HFFc6 (cell line): ENCODE measurements around the gene SPRY4. TPM values are rescaled to one million over a fixed set of nuclear protein-coding genes. Genes with fewer than 3 reads are reported as not detected.
"Not testable (repeated sequence)": the region's sequence is repeated elsewhere in the genome, so short reads cannot be mapped to it uniquely, and the experiment has no call there.

Experiments
- DNase-seq: peaks from one replicate; pipeline ENCODE4 v3.0.0-alpha.2; 2018
- H3K27ac Mint-ChIP-seq: 2 replicates; pipeline ENCODE4 v1.8.0; 2020; ENCODE audit warnings: mild to moderate bottlenecking, mixed read lengths
- H3K27me3 Mint-ChIP-seq: 2 replicates; pipeline ENCODE4 v1.8.0; 2021; ENCODE audit warnings: mild to moderate bottlenecking, moderate library complexity, mixed read lengths; ENCODE audit not compliant: insufficient read depth
- H3K36me3 Mint-ChIP-seq: 2 replicates; pipeline ENCODE4 v1.8.0; 2021; ENCODE audit warnings: low read depth, mixed read lengths
- H3K4me1 Mint-ChIP-seq: 2 replicates; pipeline ENCODE4 v1.8.0; 2020; ENCODE audit warnings: low read depth, mixed read lengths
- H3K4me3 Mint-ChIP-seq: 2 replicates; pipeline ENCODE4 v1.8.0; 2020; ENCODE audit warnings: mild to moderate bottlenecking, moderate library complexity, mixed read lengths
- H3K9me3 Mint-ChIP-seq: 2 replicates; pipeline ENCODE4 v1.8.0; 2020; ENCODE audit warnings: mild to moderate bottlenecking, mixed read lengths
- CTCF ChIP-seq: fragments of 200-600 bp; sonication (generic); IDR thresholded peaks from 2 replicates; pipeline ENCODE4 v1.5.0; 2021; ENCODE audit warnings: antibody characterized with exemption, mild to moderate bottlenecking
- long read RNA-seq: library from polyadenylated mRNA; unstranded; transcript quantifications from one replicate; pipeline ENCODE4 v2.0.0, GENCODE V29; 2019
- total RNA-seq, 6 experiments: library from RNA; stranded (reverse); fragmentation: NEBNext Ultra II Directional; extraction: Animal tissue kit (Norgen Biotek cat#: 25700); gene quantifications; 2 replicates in 1 of 6; 3 replicates in 5 of 6; pipeline ENCODE4 v1.2.3, GENCODE V29; 2021

Gene SPRY4
- 10 to 100 TPM; 26.1 to 28.9 (median 27.8) TPM for total RNA-seq
- long read RNA-seq, full-length matches to known transcripts = 5 of 6 reads
- long read RNA-seq, partial matches to known transcripts = 0 of 6 reads
- long read RNA-seq, other reads (novel, unspliced or antisense) = 1 of 6 reads

- Mint-ChIP-seq H3K4me3 (peak within 1 kb of the TSS; percentile 96), H3K4me1 (peaks cover 65% of the 10 kb centered on the region), H3K9me3 (no peaks in the 10 kb centered on the region)
Measured at GRCh38 chr5:142324871-142325724, at the start of gene SPRY4. Gene SPRY4, minus strand, starts transcription at chr5:142325021. Its CDS starts 9,913 bp downstream, at chr5:142315108.

GRCh38 chr5:142368529-142368928 lies 43.7 kb upstream of the SPRY4 start:
- Mint-ChIP-seq H3K4me1 (peaks cover 18% of the 10 kb centered on the region), H3K36me3 (peaks cover 5% of the 10 kb centered on the region), H3K27ac (no peak overlapping the region), H3K4me3 (no peak overlapping the region), H3K9me3 (no peaks in the 10 kb centered on the region), H3K27me3 (no peaks in the 10 kb centered on the region; the same call in 1 of the 2 replicates)
- DNase-seq = no peak
- TF ChIP-seq CTCF = no peak

More at GRCh38 chr5:142324871-142325724, at the start of gene SPRY4:
- peak; percentile 98 for DNase-seq
- TF ChIP-seq CTCF = peak; percentile 42; the same call in 1 of the 2 replicates
- H3K36me3 Mint-ChIP-seq = peaks cover 27% of the 10 kb centered on the region
- H3K27ac Mint-ChIP-seq = peak within 1 kb of the TSS; percentile 96
- H3K27me3 Mint-ChIP-seq = peaks cover 2% of the 10 kb centered on the region

- no peaks in the 10 kb centered on the region; the same call in 1 of the 2 replicates for H3K27me3 Mint-ChIP-seq
Measured at GRCh38 chr5:142366007-142366406, 41.2 kb upstream of the SPRY4 start.

GRCh38 chr5:142364251-142365145 lies 39.7 kb upstream of the SPRY4 start:
- Mint-ChIP-seq H3K27me3 (no peaks in the 10 kb centered on the region; the same call in 1 of the 2 replicates), H3K9me3 (no peaks in the 10 kb centered on the region), H3K36me3 (peaks cover 5% of the 10 kb centered on the region), H3K27ac (peak overlapping the region; percentile 65), H3K4me1 (peaks cover 54% of the 10 kb centered on the region), H3K4me3 (no peak overlapping the region)
- DNase-seq = no peak
- no peak for TF ChIP-seq CTCF

More at GRCh38 chr5:142366007-142366406, 41.2 kb upstream of the SPRY4 start:
- H3K4me1 Mint-ChIP-seq = peaks cover 39% of the 10 kb centered on the region
- H3K9me3 Mint-ChIP-seq = no peaks in the 10 kb centered on the region
- H3K36me3 Mint-ChIP-seq = peaks cover 5% of the 10 kb centered on the region
- no peak for TF ChIP-seq CTCF
- H3K4me3 Mint-ChIP-seq = no peak overlapping the region
- DNase-seq = no peak
- no peak overlapping the region for H3K27ac Mint-ChIP-seq

- Mint-ChIP-seq H3K27me3 (no peaks in the 10 kb centered on the region; the same call in 1 of the 2 replicates), H3K4me3 (no peak overlapping the region), H3K4me1 (peaks cover 56% of the 10 kb centered on the region), H3K36me3 (peaks cover 5% of the 10 kb centered on the region), H3K27ac (peak overlapping the region; percentile 97), H3K9me3 (no peaks in the 10 kb centered on the region)
- no peak for DNase-seq
- no peak for TF ChIP-seq CTCF
Measured at GRCh38 chr5:142363619-142363963, 38.8 kb upstream of the SPRY4 start.

- not testable (repeated sequence) for H3K9me3 Mint-ChIP-seq, DNase-seq, H3K27me3 Mint-ChIP-seq, H3K36me3 Mint-ChIP-seq, H3K4me3 Mint-ChIP-seq
- Mint-ChIP-seq H3K4me1 (peaks cover 61% of the 10 kb centered on the region), H3K27ac (peak overlapping the region; percentile 97)
Measured at GRCh38 chr5:142362193-142362592, 37.4 kb upstream of the SPRY4 start.
